NCI-H1417 treated with DMSO at 0.1 percent for 48 hours (cell line): ENCODE data around the gene PEDS1.
"Not testable (repeated sequence)": the region's sequence is repeated elsewhere in the genome, so short reads cannot be mapped to it uniquely, and the experiment has no call there.

Source experiments
- DNase-seq: peaks from one replicate; lab custom pipeline; 2025; lab: John Stamatoyannopoulos, UW

The PEDS1 gene

DNA sequence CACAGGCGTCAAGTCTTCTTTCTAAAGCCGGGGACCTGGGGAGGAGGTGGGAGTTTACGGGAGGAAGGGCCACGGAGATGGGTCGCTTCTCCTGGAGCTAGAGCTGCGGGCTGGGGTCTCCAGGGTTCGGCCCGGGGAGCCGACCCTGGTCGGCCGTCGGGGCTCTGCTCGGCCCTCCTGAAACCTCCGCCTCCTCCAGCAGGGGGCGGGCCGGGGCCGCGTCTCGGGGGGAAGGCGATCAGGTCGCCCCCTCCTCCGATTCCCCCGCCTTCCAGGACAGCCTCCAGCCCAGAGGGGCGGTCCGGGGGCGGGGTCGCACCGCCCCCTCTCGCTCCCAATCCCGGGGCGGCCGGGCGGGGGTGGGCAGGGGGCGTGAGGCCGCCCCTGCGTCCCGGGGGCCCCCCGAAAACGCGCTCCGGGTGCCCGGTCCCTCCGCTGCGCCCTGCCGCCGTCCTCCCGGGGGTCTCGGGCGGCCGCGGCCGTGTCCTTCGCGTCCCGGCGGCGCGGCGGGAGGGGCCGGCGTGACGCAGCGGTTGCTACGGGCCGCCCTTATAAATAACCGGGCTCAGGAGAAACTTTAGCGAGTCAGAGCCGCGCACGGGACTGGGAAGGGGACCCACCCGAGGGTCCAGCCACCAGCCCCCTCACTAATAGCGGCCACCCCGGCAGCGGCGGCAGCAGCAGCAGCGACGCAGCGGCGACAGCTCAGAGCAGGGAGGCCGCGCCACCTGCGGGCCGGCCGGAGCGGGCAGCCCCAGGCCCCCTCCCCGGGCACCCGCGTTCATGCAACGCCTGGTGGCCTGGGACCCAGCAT lies 36.9 kb upstream of the PEDS1 start, which contains the start of gene CEBPB:
Gene CEBPB (plus strand): TSS at position 580 of the 814 bp plus-strand sequence. CDS start 204 bp downstream, at position 784.
- DNase-seq = no peak

DNA sequence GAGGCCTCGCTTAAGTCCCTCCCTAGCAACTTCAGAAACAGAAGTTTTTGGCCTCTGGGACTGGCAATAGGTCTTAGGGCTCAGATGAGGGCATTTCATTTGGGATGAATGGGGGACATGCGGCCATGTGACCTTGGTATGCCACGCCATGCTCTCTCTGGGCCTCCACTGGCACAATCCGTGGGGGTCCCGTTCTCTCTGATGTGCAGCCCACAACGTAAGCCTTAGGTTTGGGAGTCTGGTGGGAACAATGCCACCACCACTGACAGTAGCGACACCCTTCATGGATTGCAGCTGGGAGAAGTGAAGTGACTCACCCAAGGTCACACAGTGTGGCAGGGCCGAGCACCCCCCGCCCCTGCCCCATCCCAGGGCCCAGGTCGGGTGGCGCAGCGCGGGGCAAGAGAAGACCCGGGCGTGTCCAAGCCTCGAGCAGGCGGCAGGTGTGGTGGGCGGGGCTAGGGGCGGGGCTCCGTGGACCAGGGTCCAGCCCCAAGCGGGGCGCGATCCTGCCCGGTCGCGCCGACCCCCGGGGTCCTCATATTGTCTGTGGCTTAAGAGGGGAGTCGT lies 36.2 kb upstream of the PEDS1 start:
- DNase-seq = no peak

DNA sequence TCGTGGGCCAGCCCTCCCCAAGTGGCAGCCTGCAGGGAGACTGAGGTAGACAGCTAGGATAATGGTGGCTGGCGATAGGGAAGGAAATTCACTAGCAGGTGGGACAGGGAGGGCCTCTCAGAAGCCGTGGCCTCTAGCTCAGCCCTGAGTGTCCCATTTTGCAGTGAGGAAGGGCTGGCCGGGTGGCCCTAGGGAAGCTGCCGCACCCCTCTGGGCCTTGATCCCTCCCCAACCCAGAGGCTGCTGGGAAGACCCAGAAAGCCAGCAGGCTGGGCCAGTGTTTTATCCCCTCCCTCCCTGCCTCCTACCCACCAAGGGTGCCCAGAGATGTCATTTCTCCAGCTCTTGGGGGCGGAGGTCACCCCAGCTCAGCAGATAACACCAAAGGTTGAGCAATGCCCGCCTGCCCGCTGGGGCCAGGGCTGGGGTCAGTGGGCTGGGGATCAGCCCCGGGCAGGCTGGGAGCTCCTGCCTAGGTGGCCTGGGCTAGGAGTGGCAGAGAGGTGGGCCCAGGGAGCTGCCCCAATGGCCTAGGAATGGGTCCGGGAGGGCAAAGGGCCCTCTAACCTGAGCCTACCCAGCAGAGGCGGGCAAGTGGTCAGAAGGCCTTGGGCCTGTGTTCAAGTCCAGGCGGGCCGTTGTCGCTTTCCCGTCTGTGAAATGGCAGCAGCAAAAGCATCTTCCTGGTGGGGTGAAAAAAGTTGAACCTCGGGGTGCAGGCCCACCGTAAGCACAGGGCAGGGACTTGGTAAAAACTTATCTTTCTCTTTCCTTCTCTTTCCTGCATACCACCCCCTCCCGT lies 35.6 kb upstream of the PEDS1 start:
- no peak for DNase-seq

DNA sequence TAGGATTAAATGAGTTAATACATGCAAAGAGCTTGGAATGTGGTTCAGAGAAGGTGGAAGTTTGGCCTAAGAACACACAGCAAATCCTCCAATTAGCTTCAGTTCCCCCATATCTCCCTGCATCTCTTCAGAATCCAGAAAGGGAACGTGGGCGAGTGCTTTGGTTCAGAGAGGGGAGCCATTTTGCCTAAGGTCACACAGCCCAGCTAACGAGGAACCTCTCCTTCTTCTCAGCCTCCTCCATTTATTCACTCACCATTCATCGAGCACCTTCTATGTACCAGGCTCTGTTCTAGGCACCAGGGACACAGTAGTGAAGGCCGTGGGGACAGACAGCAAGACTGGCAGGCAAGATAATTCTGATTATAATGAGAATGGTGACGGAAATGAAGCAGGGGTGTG lies 34.8 kb upstream of the PEDS1 start:
- no peak for DNase-seq

DNA sequence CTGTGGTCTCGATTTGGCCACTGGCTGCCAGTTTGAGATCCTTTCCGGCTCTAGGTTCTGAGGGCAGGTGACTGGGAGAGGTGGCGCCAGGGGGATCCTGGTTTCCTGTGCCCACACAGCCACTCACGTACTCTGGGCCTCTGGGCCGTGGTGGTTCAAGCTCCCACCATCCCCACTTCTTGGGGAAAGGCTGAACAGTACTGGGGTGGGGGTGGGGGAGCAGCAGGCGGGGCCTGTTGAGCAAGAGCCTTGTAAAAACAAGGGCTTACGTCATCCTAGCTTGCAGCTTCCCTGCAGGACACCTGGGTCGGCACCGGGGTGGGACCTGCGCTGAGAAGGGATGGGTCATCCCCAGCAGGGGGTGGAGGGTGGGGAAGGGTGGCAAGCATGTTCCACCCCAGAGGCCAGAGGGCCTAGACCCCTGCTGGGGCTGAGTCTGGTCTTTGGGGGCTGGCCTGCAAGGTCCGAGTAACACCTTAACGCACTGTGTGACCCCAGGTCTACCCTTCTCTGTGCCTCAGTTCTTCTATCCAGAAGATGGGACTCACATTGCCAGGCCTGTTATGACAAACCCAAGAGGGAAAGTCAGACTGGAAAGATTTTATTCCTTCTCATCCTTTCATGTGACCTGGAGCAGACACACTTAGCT lies 34.0 kb upstream of the PEDS1 start:
- no peak for DNase-seq

DNA sequence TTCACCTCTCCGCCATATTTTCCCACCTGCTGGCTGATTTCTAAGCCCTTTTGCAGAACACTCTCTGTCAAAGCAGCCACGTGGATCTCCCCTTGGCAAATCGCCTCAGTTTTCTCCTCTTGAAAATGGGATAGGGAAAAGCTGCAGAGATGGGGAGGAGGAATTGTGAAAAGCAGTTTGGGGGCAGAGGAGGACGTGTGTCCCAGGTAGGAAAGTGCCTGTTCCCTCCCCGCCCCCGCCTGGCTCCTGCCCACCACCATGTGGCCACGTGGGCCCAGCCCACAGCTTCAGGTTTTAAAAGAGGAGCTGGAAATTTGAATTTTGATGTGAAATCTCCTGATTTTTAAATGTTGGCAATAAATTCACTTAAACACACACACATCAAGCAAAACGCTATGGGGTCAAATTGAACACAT lies 33.5 kb upstream of the PEDS1 start:
- DNase-seq = no peak

DNA sequence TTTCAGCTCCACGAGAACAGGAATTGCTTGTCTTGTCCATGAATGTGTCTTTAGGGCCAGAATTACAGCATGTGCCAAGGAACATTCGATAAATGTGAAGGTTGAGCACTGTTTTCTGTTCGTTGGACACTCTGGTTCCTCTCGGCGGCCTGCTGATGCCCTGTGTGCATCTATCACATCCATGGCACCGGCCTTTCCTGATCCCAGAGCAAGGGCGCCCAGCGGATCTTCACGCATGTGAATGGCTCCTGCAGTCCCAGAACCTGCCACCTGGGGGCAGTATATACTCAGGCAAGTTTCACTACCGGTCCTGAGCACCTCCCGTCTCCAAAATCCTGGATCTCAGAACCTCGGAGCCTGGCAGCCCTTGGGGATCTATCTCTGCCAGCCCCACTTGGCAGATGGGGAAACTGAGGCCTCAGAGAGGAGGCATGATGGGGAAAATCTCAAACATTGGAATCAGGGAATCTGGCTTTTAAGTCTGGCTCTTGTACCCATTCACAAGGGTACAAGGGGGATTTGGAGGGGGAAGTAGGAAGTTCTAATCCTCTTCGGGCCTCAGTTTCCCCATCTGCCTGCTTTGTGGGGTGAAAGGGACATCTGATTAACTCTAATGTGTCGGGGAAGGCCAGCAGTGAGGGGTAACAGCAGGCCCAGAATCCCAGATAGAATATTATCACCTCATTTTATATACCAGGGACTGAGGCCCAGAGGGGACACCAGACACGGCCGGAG lies 32.8 kb upstream of the PEDS1 start:
- peak; percentile 63 for DNase-seq

DNA sequence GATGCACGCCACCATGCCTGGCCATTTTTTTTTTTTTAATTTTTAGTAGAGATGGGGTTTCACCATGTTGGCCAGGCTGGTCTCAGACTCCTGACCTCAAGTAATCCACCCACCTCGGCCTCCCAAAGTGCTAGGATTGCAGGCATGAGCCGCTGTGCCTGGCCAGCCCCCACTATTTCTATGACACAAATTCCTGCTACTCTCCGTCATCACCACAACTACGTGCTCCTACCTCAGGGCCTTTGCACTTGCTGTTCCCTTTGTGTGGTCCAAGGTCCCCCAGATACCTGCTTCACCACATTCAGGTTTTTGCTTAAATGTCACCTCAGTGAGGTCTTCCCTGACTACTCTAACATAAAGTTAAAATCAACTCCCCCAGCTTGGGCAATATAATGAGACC lies 31.9 kb upstream of the PEDS1 start:
- DNase-seq = no peak

DNA sequence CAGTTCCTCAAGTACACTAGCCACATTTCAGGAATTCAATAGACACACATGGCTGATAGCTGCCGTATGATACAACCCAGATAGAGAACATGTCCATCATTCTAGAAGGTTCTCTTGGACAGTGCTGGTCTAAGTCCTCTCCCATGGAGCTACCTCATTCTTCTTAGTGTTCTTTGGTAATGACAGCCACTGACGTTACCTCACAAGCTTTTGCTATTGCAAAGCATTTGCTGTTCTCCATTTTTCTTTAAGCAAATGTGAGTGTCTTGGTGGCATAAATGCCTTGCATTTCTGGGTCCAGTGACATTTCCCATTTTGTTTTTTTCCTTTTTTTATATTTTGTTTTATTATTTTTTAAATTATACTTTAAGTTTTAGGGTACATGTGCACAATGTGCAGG lies 28.8 kb upstream of the PEDS1 start:
- no peak for DNase-seq

DNA sequence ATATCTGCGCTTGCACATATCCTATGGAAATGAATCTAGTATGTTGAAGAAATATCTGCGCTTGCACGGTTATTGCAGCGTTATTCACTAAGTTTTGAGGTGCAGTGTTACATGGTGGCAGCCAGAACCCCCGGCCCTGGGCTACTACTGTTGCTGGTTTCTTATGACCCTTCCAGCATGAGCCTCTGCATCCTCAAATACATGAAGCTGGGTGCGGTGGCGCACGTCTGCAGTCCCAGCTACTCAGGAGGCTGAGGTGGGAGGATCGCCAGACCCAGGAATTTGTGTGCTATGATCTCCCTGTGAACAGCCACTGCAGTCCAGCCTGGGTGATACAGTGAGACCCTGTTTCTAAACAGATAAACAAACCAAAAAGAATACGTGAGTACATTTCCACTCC lies 27.8 kb upstream of the PEDS1 start:
- no peak for DNase-seq

DNA sequence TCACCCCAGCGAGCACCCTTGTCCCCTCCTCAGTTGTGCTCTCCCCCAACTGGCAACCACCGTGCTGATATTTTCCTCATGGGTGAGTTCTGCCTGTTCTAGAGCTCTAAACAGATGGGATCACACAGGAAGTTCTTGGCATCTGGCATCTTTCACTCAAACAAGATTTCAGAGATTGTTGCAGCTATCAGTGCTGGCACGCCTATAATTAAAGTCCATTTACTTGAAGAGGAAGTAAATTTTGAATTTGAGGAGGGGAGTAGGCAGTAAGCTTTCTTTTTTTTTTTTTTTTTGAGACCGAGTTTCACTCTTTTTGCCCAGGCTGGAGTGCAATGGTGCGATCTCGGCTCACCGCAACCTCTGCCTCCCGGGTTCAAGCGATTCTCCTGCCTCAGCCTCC lies 25.1 kb upstream of the PEDS1 start:
- DNase-seq = not testable (repeated sequence)

DNA sequence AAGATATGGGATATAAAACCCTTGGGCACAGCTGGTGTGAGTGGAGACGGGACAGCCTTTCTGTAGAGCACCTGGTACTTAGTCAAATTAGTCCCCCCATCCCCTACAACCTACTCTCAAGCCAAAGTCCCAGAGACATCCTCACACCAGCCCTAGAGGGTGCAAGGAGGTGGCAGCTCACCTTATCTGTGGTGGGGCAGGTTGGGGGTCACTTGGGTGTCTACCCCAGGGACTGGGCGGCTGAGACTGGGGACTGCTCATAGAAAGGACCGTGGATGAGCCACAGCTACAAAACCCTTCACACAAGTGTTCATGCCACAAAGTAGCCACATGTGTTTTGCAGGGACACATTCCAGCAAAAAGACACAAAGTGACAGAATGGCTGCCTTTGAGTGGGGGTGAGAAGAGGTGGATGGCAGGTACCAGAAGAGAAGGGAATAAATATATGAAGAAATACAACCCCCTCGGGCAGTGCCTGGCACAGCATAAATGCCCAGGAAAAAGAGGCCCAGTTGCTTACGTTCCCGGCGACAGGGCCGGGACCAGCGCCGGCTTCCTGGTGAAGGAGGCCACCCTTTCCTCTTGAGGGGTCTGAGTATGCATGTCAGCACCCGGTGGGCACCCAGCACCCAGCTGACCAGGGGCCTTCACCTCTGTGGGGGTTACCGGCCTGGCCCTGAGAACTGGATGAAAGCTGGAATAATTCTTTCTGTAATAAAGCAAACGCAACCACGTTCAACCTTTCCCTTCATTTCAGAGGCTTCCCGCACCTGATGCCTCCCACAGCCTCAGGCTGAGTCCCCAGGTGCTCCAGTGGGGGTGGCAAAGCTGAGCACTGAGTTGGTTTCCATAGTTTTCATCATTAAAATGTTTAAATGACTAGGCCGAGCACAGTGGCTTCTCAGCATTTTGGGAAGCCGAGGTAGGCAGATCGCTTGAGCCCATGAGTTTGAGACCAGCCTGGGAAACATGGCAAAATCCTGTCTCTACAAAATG lies 22.7 kb upstream of the PEDS1 start:
- no peak for DNase-seq

DNA sequence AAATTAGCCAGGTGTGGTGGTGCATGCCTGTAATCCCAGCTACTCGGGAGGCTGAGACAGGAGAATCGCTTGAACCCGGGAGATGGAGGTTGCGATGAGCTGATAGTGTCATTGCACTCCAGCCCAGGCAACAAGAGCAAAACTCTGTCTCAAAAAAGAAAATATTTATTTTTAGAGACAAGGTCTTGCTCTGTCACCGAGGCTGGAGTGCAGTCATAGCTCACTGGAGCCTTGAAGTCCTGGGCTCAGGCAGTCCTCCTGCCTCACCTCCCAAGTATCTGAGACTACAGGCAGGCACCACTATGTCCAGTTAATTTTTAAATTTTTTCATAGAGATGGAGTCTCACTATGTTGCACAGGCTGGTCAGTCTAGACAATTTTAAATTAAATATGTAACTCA lies 20.9 kb upstream of the PEDS1 start:
- no peak for DNase-seq

DNA sequence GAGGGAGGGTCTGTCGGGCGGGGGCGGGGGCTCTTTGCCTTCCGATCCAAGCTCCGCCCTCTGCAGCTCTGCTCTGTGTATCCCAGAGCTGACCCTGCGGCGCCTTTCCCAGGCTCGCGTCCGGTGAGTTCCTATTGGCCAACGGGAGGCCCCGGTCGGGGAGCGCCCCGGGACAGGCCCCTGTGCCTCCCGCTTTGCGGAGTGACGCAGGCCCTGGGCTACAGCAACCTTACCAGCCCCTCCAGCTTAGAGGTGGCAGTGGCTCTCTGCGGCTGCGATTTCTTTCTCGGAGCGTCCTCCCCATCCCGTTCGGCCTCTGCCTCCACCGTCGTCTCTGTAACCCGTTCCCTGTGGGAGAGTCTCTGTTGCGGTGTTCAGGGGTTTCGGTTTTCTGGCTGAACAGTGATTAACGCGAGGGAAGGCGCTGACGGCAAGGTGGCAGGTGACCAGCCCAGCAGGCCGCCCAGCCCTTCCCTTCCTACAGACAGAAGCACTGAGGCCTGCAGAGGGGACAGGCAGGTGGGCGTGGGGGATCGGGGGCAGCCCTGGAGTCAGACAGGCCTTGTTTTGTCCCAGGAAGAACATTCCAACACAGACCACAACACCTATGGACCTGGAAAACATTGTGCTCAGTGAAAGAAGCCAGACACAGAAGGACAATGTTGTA lies 19.0 kb upstream of the PEDS1 start:
- no peak for DNase-seq

DNA sequence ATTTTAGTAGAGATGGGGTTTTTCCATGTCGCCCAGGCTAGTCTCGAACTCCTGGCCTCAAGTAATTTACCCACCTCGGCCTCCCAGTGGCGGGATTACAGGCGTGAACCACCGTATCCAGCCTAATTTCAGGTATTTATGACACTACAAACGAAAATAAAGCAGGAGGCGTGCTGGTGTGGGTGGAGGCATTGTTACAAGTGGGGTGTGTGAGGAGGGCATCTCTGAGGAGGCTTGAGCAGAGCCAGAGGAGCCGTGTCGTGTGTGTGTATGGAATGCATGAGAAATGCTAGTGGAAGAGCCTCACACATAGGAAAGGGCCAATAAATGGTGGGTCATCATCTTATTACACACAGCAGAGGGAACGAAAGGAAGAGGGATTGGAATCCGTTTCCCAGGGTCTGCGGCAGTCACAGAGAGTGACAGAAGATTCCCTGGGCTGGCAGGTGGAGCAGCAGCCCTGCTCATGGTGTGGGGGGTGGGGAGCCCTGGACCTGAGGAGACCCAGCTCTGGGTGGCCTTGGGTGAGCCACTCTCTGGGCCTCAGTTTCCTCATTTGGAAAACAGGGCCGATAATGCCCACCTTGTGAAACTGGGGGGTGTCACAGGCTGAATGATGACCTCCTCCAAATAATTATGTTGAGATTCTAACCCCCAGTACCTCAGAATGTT lies 17.2 kb upstream of the PEDS1 start:
- no peak for DNase-seq

DNA sequence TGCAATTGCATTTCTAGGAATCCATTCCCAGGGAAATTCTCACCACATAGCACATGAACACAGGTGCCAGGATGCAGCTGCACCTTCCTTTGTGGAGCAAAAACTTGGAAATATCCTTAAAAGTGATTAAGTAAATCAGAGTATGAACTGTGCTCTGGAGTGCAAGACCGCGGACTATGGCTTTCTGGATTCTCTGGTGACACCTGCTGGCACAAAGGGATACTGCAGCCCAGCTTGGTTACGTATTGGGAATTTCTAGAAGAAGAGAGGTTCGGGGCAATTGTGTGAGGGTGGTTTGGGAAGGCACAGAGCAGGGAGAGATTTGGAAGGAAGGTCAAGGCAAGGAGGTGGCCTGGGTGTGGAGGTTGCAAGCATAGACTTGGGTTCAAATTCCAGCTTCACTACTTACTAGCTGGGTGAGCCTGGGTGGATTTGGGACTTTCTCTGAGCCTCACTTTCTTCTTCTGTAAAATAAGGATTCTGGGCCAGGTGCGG lies 15.9 kb upstream of the PEDS1 start:
- DNase-seq = no peak

DNA sequence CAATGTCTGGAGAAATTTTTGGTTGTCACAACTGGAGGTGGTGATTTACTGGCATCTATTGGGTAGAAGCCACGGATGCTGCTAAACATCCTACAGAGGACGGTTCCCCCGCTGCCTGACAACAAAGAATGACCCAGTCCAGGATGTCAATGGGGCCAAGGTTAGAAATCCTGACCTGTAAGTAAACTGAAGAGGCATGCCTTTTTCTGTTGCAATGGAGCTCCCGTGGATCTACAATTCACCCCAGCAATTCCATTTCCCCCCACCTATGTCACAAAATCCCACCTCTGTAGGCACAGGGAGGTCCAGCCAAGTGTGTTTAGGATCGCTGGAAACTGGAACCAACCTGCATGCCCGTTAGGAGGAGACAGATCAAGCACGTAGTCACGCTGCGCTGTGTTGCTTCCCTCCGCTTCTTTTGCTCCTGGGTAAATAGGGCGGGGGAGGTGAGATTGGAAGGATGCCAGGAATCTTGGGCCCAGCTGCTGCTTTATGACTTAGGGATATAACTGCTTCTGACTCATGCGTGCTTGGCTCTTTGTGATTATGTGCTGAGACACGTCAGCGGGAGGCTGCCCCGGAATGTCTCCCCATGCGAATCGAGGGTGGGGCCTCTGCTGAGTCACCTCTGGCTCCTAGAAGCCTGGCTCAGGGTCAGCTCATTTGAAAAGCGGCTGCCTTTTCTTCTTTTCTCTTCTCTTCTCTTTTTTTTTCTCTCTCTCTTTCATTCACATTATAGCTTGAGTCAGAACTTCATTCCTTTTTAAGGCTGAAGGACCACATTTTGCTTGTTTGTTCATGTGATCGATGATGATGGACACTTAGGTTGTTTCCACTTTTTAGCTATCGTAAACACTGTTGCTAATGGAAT lies 12.4 kb upstream of the PEDS1 start:
- peak; percentile 97 for DNase-seq
